Stimulated activated naive CD4-positive, alpha-beta T cell treated with Interleukin-2 at 50 U/mL for 16 hours (primary cell): ENCODE measurements around the gene PROS1.

ENCODE experiments used
- DNase-seq: peaks from one replicate; lab custom pipeline; 2025; lab: John Stamatoyannopoulos, UW

Gene PROS1

GRCh38 chr3:93973131-93974126 lies at the start of gene PROS1:
Gene PROS1 (minus strand): TSS chr3:93973896. CDS start chr3:93973749, 147 bp downstream.
- DNase-seq = peak; percentile 15

GRCh38 chr3:94020293-94020692 lies 46.6 kb upstream of the PROS1 start:
- DNase-seq = no peak

DNA sequence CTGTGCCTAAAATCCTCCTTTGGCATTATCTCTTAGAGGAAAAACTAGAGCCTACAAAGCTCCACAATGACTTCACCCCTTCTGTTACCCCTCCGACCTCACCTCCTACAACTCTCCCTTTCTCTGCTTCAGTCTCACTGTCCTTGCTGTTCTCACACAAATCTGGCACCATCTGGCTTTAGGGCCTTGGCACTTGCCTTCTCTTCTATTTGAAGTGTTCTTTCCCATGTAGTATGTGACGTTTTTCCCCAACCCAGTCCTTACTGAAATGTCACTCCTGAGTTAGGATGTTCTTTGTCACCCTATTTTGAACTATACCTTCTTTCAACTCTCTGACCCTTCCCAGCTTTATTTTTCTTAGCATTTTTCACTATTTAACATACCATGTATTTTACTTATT lies 46.0 kb upstream of the PROS1 start:
- DNase-seq = no peak

DNA sequence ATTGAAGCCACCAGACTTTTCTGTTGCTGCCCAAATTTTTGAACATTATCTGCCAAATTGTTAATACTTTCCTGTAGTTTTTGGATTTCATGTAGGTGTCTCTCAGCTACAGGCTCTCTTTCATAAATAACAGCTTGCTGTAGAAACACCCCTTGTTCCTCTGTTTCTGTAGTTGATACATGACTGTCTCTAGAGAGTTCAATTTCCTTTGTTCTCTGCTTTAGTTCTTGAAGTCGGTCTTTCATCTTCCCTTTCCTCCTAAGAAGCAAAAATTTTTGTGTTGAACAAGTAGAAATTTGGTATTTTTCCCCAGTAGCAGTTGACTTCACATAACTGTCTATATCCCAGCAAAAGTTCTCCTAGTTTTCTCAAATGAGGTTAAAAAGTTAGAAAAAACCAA lies 41.3 kb upstream of the PROS1 start:
- no peak for DNase-seq

DNA sequence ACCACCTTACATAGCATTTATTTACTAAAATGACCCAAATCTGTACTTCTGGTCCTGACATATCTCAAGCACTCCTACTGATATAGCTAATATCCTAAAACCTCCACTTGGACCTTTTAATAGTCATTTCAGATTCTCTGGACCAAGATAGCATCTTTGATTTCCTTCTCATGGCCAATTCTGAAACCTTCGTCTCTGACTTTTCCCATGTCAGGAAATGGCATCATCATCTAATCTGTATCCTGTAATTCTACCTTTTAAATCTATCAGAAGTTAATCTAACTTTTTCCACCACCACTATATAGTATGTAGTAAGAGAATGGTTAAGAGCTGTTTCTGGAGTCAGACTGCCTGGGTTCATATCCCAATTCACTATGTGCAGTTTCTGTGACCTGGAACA lies 38.5 kb upstream of the PROS1 start:
- no peak for DNase-seq

GRCh38 chr3:94011233-94011711 lies 37.6 kb upstream of the PROS1 start:
- DNase-seq = no peak

DNA sequence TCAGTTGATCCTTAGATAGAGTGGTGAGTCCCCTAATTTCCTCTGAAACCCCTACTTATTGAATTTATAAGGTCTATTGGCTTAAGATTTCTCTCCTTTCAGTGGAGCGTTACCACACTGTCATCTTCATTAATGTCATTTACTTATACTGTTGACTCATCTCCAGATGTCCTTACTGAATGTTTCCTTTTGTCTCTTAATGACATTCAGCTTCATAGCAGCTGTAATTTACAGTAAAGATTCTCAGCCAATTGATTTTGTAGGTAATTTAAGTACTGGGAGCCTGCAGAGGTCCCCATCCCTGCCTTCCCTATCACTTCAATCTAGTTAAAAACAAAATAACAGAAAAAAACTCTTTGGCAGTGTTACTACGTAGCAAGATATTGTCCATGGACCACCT lies 35.9 kb upstream of the PROS1 start:
- DNase-seq = no peak

- no peak for DNase-seq
These were observed 34.6 kb upstream of the PROS1 start for GRCh38 chr3:94008253-94008652.

DNA sequence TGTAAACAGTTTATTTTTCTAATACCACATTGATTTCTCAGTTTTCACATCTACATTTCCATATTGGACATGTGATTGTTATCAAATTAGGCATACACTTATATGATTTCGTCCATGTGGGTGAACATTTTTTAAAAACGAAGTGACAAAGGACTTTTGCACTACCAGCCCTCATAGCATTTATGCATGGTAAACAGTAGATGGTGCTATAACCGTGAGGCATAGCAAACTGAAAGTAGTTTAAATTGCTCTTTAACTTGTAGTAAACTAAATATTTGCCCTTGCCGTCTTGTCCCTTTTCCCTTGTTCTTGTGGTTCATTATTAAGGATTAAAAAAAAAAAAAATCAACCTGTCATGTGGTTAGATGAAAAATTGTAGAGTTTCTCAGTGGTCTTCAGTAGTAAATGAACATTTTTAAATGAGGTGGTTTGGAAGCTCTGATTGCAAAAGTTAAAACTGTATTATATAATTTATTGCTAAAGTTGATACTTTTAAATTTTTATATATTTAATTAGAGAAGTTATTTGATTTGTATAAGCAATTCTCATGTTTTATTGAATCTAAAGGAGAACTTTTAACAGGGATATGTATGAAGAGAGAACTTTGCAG lies 30.7 kb upstream of the PROS1 start:
- DNase-seq = no peak

GRCh38 chr3:94001827-94002495 lies 28.3 kb upstream of the PROS1 start:
- no peak for DNase-seq

- no peak for DNase-seq
These were observed 27.5 kb upstream of the PROS1 start for GRCh38 chr3:94001191-94001590.

DNA sequence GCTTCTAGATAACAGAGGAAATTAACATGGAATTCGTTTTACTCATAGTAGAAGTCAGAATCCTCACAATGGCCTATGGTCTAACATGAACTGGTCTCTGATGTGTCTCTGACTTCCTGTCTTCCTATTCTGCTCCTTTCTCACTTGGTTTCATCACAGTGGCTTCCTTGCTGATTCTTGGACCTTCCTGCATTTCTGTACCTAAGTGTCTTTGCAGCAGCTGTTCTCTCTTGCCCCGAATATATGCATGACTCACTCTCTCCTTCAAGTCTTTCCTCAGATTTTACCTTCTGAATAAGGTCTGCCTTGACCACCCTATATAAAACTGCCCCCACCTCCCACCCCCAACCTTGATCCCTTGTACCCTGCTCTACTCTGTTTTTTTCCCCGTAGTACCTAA lies 20.4 kb upstream of the PROS1 start:
- no peak for DNase-seq

DNA sequence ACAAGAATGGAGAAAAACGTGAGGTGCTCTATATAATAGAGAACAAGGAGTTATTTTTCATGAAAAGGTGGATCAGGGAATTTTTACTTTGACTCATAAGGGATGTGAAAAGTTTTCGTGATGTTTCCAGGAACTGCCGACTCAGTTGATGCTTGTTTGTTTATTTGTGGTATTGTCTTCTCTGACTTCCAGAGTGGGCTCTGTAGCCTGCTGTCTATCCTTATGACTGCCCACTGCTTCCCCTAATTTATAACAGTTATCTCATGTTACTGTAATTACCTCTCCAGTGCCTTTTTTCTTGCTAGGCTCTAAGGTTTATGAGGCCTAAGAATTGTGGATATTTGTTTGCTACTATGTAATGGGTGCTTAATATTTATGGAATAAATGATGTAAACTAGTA lies 18.5 kb upstream of the PROS1 start:
- no peak for DNase-seq

- no peak for DNase-seq
These were observed 17.9 kb upstream of the PROS1 start for GRCh38 chr3:93991631-93992030.

DNA sequence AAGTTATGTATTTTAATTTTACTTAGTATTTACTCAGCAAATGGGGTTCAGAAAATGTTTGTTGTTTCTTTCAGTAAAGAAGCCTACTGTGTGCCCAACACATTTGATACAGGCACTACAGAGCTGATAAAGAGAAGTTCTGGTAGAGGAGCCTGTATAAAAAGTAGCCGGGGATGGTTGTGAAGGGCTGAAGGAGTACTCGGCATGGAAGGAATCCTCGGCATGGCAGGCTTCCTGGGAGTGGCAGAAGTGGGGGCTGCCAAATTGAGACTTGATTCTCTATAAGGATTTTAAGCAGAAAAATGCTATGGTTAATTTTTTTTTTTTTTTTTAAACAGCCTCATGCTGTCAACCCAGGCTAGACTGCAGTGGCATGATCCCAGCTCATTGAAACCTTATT lies 15.5 kb upstream of the PROS1 start:
- DNase-seq = no peak

- DNase-seq = no peak
These were observed 15.1 kb upstream of the PROS1 start for GRCh38 chr3:93988764-93989163.

DNA sequence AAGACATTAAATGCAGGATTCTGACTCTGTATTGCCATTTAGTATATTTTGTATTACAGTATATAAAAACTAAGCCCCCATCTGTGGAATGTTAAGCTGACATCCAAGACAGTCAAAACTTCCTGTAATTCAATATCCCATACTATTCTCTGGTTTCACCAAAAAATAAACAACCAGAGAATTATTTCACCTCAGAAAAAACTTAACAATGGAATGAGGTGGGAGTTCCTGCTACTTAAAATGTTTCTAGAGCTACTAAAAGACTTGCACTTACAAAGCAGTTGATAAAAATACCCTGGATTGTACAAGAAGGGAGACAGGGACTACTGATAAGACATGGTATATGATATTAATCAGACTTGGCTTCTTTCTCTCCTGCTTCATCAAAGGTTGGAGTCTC lies 14.6 kb upstream of the PROS1 start:
- no peak for DNase-seq

GRCh38 chr3:93984618-93985017 lies 10.9 kb upstream of the PROS1 start:
- DNase-seq = no peak

DNA sequence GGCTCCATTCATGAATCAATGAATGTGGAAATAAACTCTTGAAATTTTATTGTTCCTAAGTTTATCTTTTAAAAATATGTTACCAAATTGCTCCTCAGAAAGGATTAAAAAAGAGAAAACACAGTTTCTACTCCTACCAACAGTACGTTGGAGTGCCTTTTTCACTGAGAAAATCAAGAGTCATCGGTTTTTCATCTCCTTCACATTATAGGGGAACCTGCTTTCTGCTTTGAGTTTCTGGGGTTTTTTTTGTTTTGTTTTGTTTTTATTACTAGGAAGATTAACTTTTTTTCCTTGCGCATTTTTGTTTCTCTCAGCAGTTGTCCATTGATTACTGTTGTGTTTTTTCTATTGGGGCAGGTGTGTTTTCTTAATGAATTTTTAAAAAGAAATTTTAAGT lies 9.7 kb upstream of the PROS1 start:
- no peak for DNase-seq

DNA sequence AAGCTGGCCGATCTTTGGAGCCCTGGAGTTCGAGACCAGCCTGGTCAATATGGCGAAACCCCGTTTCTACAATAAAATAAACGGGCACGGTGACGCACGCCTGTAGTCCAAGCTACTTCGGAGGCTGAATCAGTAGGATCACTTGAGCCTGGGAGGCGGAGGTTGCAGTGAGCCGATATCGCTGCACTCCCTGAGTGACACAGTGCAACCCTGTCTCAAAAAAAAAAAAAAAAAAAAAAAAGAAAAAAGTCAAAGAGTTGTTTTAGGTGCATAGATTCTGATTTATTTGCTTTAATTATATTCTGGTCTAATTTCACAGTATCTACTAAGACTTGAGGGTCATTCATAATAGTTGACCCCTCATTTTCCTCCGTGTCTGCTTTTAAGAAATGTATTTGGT lies 8.0 kb upstream of the PROS1 start:
- DNase-seq = no peak

DNA sequence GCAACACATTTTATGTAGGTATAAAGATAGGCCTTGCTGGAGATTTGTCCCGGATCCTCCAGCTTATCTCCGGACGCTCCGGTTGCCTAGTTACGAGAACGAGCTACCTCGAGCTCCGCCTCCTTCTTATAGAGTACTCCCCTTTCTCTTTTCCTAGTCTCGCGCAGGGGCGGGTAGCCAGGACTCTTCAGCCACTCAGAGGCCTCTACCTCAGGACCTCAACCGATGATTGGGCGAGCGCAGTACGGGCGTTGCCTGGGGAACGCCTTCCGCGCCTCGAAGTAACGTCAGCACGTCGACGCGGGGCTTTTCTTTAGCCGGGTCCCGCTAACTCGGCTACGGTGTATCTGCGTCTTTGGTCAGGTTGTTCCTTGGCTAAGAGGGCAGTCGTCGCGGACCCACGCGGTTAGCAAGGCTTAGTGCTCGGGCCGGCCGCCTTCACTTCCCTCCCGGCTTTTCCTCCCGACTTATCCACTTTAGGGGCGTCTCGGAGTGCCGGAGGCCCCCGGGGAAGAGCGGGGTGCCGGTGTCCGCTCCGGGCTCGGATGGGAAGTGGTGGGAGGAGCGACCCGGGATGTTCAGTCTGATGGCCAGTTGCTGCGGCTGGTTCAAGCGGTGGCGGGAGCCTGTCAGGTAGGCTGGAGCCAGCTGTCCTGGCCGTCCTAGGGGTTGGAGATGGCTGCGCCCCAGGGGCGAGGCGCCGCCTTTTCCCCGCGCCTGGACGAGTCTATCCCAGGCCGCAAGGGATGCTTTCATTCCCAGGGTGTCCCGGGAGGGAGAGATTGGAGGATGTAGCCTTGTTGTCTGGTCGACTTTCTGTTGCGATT lies 6.4 kb upstream of the PROS1 start, which contains the start of gene ARL13B:
TSS of gene ARL13B (plus strand) at position 306 of the 827 bp plus-strand sequence. CDS start at position 575, 269 bp downstream.
- peak; percentile 96 for DNase-seq

GRCh38 chr3:93969997-93970396 lies 3.7 kb downstream of the PROS1 start:
- no peak for DNase-seq
